Activated T-cell treated with anti-CD3 and anti-CD28 coated beads for 48 hours (primary cell): ENCODE data around the gene PUM1.

ENCODE experiments used
- DNase-seq: peaks from one replicate; pipeline ENCODE4 v3.0.0-alpha.2; 2020; ENCODE audit warnings: low read depth

Gene PUM1

GRCh38 chr1:31027693-31028526, 37.6 kb downstream of the PUM1 start:
- no peak for DNase-seq

DNA sequence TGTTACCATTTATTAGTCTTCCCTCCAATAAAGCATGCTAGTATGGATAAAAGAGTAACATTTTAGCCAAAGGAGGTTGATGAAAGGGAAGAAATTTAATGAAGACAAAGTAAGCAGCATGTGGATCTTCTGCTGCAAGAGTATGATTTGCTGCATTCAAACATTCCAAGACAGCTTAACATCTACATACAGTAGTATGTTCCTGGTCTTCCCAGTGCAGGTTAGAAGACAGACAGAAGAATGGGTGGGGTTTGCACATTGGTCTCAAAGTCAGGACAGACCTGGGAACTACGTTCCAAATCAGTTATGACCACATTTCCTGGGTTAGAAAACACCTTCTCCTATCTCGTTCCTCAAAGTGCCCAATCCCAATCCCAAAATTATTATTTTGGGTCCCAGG, 43.3 kb downstream of the PUM1 start:
- DNase-seq = no peak

- DNase-seq = no peak
Measured at GRCh38 chr1:31020007-31020790, 45.3 kb downstream of the PUM1 start.

DNA sequence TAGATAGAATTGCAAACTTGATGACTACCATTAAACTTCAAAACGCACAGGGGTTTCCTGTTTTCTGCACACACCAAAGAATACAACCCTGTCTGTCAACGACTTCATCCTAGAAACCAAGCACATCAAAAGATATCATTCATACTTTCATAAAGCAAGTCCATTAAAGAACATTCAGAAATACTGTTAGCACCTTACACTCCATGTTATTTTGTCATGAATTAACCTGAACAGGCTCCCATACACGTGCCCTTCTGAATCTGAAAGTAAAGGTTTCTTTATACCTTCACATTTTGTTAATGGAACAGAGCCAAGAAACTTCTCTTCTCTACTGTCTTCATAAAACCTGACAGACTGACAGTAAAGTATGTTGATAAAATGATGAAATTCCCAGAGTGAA, 46.1 kb downstream of the PUM1 start:
- DNase-seq = no peak

DNA sequence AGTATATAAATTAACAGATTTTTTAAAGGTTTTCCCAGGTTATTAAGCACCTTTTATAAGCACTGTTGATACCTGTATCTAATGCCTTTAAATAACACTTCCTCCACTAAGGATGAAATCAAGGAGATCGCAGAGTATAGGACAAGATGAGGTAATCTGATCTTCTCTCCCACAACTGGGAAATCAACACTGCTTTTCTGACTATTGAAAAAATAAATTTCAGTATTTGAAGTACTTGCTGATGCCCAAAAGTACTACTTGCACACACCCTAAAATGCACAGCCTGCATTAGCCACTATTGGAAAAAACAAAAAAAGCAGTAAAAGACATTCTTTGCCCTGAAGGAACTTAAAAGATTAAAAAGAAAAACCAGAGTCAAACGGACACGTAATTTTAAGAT, 48.6 kb downstream of the PUM1 start:
- DNase-seq = no peak

GRCh38 chr1:31013187-31013864, 52.2 kb downstream of the PUM1 start:
- no peak for DNase-seq

- no peak for DNase-seq
Measured at GRCh38 chr1:31012210-31012924, 53.1 kb downstream of the PUM1 start.

GRCh38 chr1:31011719-31012118, 53.8 kb downstream of the PUM1 start:
- no peak for DNase-seq

- no peak for DNase-seq
Measured at GRCh38 chr1:31010086-31010989, 55.2 kb downstream of the PUM1 start.

GRCh38 chr1:31007462-31007991, 58.0 kb downstream of the PUM1 start:
- DNase-seq = no peak

DNA sequence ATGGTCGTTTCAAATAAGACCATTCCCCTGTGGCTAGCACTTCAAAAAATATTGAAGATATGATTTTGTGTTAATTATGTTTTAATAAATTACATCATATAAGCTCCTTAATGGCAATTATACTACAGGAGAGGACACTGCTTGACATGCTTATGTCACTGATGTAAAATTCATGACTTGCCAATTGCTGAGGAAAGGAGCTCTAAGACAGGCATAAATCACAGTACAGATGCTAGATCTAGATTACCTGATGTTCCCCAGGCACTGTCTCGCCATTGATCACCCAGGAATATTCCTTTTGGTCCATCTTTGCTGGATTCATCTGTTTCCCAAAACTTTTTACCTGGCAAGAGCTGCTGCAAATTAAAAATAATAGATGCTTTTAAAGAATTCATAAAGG, 58.8 kb downstream of the PUM1 start:
- DNase-seq = no peak

DNA sequence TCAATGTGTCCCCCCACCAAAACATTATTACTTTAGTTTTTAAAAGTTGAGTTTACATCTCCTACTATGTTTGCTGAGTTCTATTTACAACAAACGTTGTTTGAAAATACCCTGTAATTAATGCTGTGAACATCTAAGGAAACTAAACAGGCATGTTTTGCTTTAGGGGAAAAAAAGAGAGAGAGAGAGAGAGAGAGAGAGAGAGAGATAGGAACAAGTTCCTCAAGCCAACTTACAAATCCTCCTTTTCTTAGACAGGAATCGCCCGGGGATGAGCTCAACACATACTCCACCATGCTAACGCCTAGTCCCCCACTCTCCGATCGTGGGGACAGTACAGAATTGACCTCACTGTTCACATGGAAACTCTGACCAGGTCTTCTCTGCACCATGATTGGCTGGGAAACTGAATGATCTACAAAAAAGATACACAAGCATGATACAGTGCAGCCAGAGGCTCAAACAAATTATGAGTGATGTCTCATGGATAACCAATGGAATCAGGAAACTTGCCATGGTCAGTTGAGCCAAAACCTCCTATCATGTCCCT, 59.8 kb downstream of the PUM1 start:
- DNase-seq = no peak

GRCh38 chr1:31005198-31005597, 60.3 kb downstream of the PUM1 start:
- no peak for DNase-seq

DNA sequence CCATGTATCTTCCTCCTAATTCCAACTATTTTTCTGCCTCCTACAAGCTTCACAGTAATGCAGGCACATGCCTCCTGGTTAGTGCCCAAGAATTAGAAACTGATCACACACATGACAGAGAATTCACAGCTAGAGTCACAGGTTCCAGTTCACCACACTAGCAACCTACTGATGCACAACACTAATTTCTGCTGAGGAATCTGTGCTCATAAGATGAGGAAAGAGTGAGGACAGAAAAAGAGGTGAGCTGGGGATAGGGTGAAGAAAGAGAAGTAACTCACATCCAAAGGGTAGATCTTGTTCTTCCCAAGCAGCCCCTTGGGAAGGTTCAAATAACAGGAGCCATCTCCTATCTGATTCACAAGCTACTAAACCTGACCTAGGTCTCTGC, 61.3 kb downstream of the PUM1 start:
- no peak for DNase-seq

GRCh38 chr1:31003613-31004230, 61.8 kb downstream of the PUM1 start:
- DNase-seq = no peak

DNA sequence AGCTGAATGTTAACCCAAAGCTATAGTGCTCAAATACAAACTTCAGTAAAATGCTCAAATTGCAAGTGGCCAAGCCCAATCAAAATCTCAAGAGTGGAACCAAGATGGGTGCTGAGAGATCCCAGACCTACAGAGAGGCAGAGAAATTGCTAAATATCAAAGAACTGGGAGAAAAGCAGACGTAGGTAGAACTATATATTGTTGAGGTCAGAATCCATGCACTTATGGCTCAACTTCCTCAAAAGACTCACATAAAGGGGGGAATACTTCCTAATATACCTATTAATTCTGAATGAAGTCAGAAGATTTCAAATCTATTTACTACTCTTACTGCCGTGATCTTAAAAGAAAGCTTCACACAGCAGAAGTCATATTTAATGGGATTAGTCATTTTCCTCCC, 65.2 kb downstream of the PUM1 start:
- no peak for DNase-seq

GRCh38 chr1:30998887-30999286, 66.6 kb downstream of the PUM1 start:
- no peak for DNase-seq

DNA sequence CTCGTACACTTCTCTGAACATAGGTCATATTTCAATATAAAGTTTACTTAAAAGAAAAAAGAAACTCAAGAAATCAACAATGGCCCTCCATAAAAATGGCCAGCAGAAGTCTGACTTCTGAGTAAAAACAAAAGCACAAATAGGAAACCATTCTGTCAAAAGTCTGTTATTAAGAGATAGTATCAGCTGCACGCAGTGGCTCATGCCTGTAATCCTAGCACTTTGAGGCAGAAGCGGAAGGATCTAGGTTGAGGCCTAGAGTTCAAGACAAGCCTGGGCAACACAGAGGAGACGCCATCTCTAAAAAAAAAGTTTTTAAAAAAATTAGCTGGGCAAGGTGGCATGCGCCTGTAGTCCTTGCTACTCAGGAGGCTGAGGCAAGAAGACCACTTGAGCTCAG, 67.3 kb downstream of the PUM1 start:
- no peak for DNase-seq

- DNase-seq = no peak
Measured at GRCh38 chr1:30997463-30998057, 68.0 kb downstream of the PUM1 start.
